GM21381 (cell line): Measurements from ENCODE around the gene AFG3L2.

Experiments
- ATAC-seq: cut with Tn5 transposase; IDR thresholded peaks from one replicate; pipeline ENCODE4 v1.9.1; 2021; ENCODE audit warnings: mild to moderate bottlenecking, moderate library complexity; ENCODE audit not compliant: unreplicated experiment

The AFG3L2 gene

GRCh38 chr18:12306752-12307700 is 70.0 kb downstream of the AFG3L2 start:
- ATAC-seq, result no peak

- ATAC-seq, result no peak
Observed at GRCh38 chr18:12305930-12306629, 70.9 kb downstream of the AFG3L2 start.

- no peak for ATAC-seq
Observed at GRCh38 chr18:12305211-12305610, 71.8 kb downstream of the AFG3L2 start.

GRCh38 chr18:12304351-12305210 is 72.4 kb downstream of the AFG3L2 start:
- no peak for ATAC-seq

- ATAC-seq, result no peak
Observed at GRCh38 chr18:12302391-12303147, 74.5 kb downstream of the AFG3L2 start.

- no peak for ATAC-seq
Observed at GRCh38 chr18:12301263-12302005, 75.6 kb downstream of the AFG3L2 start.

GRCh38 chr18:12299862-12300261 is 77.2 kb downstream of the AFG3L2 start:
- ATAC-seq, result no peak

- no peak for ATAC-seq
Observed at GRCh38 chr18:12296457-12296856, 80.6 kb downstream of the AFG3L2 start.

- ATAC-seq, result no peak
Observed at GRCh38 chr18:12296087-12296403, 81.0 kb downstream of the AFG3L2 start.

GRCh38 chr18:12295389-12296086 is 81.5 kb downstream of the AFG3L2 start:
- ATAC-seq, result no peak

GRCh38 chr18:12293831-12294230 is 83.2 kb downstream of the AFG3L2 start:
- no peak for ATAC-seq

- ATAC-seq, result no peak
Observed at GRCh38 chr18:12291690-12292089, 85.3 kb downstream of the AFG3L2 start.

- ATAC-seq, result no peak
Observed at GRCh38 chr18:12291161-12291560, 85.9 kb downstream of the AFG3L2 start.

- ATAC-seq, result no peak
Observed at GRCh38 chr18:12290086-12290485, 86.9 kb downstream of the AFG3L2 start.

GRCh38 chr18:12288403-12288755 is 88.6 kb downstream of the AFG3L2 start:
- no peak for ATAC-seq

GRCh38 chr18:12287684-12288402 is 89.2 kb downstream of the AFG3L2 start:
- no peak for ATAC-seq

GRCh38 chr18:12287131-12287681 is 89.8 kb downstream of the AFG3L2 start:
- ATAC-seq, result no peak

GRCh38 chr18:12283666-12284065 is 93.4 kb downstream of the AFG3L2 start:
- ATAC-seq, result no peak
